Loucy (cell line): Measurements from ENCODE around the gene SPACA9.

Experiments used
- CTCF ChIP-seq: fragments of 200-600 bp; sonication (generic); conservative IDR thresholded peaks from 2 replicates; pipeline ENCODE4 v1.5.1; 2014; ENCODE audit warnings: mild to moderate bottlenecking, antibody characterized with exemption, low read length
- EZH2phosphoT487 ChIP-seq: fragments of 200-600 bp; IDR thresholded peaks from 2 replicates; pipeline ENCODE4 v1.6.1; 2018; ENCODE audit warnings: antibody characterized with exemption, mild to moderate bottlenecking, moderate library complexity, borderline replicate concordance

DNA sequence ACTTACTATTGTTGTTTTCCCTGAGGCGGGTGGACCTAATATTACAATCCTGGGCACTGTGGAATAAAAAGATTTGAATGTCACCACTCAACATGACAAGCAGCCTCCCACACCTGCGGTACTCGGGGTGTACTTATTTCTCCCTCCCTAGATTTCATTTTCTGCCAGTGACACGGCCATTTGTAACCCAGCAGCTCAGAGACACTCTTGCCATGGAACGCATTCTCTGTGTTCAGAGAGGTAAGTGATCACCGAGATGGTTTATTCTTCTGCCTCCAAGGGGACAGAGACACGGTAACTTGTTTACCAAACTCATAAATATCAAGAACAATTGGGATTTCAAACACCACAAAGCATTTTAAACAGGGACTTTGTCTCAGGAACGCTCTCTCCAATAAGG, 11.8 kb upstream of the SPACA9 start:
- TF ChIP-seq CTCF: no peak
- no peak for TF ChIP-seq EZH2phosphoT487
